Rectal smooth muscle tissue (tissue), 1 donor: ENCODE measurements around the gene SYTL2.
"Not testable (repeated sequence)": the region's sequence is repeated elsewhere in the genome, so short reads cannot be mapped to it uniquely, and the experiment has no call there.

Source experiments
- H3K27ac ChIP-seq: one replicate; pipeline ENCODE4 v1.7.0; 2013; ENCODE audit warnings: low read depth, low read length, inconsistent platforms
- H3K27me3 ChIP-seq: one replicate; pipeline ENCODE4 v1.7.0; 2013; ENCODE audit warnings: low read length; ENCODE audit not compliant: control insufficient read depth, insufficient read depth
- H3K36me3 ChIP-seq: one replicate; pipeline ENCODE4 v1.7.0; 2013; ENCODE audit warnings: low read length; ENCODE audit not compliant: control insufficient read depth, insufficient read depth
- H3K4me1 ChIP-seq: one replicate; pipeline ENCODE4 v1.7.0; 2013; ENCODE audit warnings: low read length; ENCODE audit not compliant: control insufficient read depth, insufficient read depth
- H3K4me3 ChIP-seq: one replicate; pipeline ENCODE4 v1.7.0; 2013; ENCODE audit warnings: low read length
- H3K9ac ChIP-seq: one replicate; pipeline ENCODE4 v1.7.0; 2013; ENCODE audit warnings: low read length

SYTL2 gene

GRCh38 chr11:85844439-85845123 is 33.6 kb upstream of the SYTL2 start:
- H3K9ac ChIP-seq: no peak overlapping the region

GRCh38 chr11:85843929-85844328 is 33.0 kb upstream of the SYTL2 start:
- H3K4me1 ChIP-seq: no peaks in the 10 kb centered on the region
- no peak overlapping the region for H3K9ac ChIP-seq
- no peak overlapping the region for H3K4me3 ChIP-seq
- H3K36me3 ChIP-seq: no peaks in the 10 kb centered on the region
- no peaks in the 10 kb centered on the region for H3K27me3 ChIP-seq
- no peak overlapping the region for H3K27ac ChIP-seq

More at GRCh38 chr11:85844439-85845123, 33.6 kb upstream of the SYTL2 start:
- H3K27ac ChIP-seq: no peak overlapping the region
- no peaks in the 10 kb centered on the region for H3K4me1 ChIP-seq
- no peak overlapping the region for H3K4me3 ChIP-seq
- no peaks in the 10 kb centered on the region for H3K27me3 ChIP-seq
- no peaks in the 10 kb centered on the region for H3K36me3 ChIP-seq

- H3K9ac ChIP-seq, H3K27me3 ChIP-seq, H3K4me3 ChIP-seq, H3K4me1 ChIP-seq, H3K27ac ChIP-seq, H3K36me3 ChIP-seq: not testable (repeated sequence)
Observed at GRCh38 chr11:85840932-85841331, 30.0 kb upstream of the SYTL2 start.

- Histone ChIP-seq H3K9ac (no peak overlapping the region), H3K36me3 (no peaks in the 10 kb centered on the region), H3K4me3 (no peak overlapping the region), H3K27me3 (no peaks in the 10 kb centered on the region), H3K27ac (no peak overlapping the region), H3K4me1 (no peaks in the 10 kb centered on the region)
Observed at GRCh38 chr11:85835729-85836128, 24.8 kb upstream of the SYTL2 start.

DNA sequence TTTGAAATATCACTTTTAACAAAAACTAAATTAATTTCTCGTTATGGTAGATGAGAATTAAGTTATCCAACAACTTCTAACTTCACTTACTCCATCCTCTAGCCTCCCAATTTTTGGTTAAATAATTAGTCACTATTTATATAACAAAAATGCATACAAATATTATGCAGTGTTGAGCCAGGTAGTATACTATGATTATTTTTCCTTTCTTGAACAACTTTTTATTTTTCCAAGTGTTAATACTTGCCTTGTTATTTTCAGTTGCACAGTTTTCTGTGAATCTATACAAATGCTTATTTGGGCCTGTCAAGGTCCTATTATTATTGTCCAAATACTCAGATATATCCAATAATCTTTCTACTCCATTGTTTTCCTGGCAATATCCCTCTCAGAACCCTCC is 24.3 kb upstream of the SYTL2 start:
- H3K9ac ChIP-seq: no peak overlapping the region
- H3K27ac ChIP-seq: no peak overlapping the region
- no peaks in the 10 kb centered on the region for H3K4me1 ChIP-seq
- H3K4me3 ChIP-seq: no peak overlapping the region
- H3K27me3 ChIP-seq: no peaks in the 10 kb centered on the region
- no peaks in the 10 kb centered on the region for H3K36me3 ChIP-seq

DNA sequence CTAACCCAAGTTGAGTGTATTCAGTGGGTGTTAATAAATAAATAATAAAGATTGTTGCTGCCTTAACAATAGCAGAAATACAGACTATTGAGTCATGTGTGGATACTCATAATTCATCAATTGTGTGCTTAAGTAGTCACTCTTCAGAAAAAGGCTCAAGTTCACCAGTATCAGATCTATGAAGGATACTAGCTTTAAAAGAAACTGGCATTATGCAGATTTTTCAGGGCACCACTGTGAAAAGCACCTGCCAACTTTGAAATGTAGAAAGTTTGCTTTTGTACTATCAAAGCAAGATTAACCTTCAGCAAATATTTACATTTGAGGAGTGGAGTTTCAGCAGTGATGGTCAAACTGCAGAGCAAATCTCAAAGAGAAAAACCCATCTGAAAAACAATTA is 20.1 kb upstream of the SYTL2 start:
- no peak overlapping the region for H3K4me3 ChIP-seq
- no peaks in the 10 kb centered on the region for H3K36me3 ChIP-seq
- H3K4me1 ChIP-seq: peaks cover 15% of the 10 kb centered on the region
- no peak overlapping the region for H3K27ac ChIP-seq
- no peaks in the 10 kb centered on the region for H3K27me3 ChIP-seq
- no peak overlapping the region for H3K9ac ChIP-seq

DNA sequence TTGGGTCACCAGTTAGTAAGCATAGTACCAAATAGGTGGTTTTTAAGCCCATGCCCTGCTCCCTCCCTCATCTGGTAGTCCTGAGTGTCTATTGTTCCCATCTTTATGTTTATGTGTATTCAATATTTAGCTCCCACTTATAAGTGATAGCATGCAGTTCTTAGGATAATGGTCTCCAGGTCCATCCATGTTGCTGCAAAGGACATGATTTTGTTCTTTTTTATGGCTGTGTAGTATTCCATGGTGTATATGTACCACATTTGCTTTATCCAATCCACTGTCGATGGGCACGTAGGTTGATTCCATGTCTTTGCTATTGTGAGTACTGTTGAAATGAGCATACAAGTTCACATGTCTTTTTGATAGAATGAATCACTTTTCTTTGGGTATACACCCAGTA is 18.2 kb upstream of the SYTL2 start:
- H3K4me1 ChIP-seq: peaks cover 15% of the 10 kb centered on the region
- no peak overlapping the region for H3K27ac ChIP-seq
- no peak overlapping the region for H3K4me3 ChIP-seq
- H3K9ac ChIP-seq: no peak overlapping the region
- no peaks in the 10 kb centered on the region for H3K27me3 ChIP-seq
- H3K36me3 ChIP-seq: no peaks in the 10 kb centered on the region

DNA sequence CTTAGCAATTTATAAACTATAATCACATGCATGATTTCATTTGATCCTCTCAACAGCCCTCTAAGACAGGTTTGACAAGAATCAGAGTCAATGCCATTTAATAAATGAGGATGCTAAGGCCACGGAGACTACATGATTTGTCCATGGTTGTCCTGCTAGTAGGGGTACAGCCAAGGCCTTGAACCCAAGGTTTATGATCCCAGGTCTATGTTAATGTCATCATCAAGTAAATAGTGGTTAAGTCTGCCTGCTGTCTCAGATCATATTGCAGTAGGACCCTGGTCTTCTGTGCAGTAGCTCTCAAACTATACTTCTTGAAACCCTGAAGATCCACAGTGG is 17.7 kb upstream of the SYTL2 start:
- H3K36me3 ChIP-seq: no peaks in the 10 kb centered on the region
- no peak overlapping the region for H3K9ac ChIP-seq
- no peak overlapping the region for H3K27ac ChIP-seq
- no peak overlapping the region for H3K4me3 ChIP-seq
- H3K4me1 ChIP-seq: peaks cover 15% of the 10 kb centered on the region
- H3K27me3 ChIP-seq: no peaks in the 10 kb centered on the region

GRCh38 chr11:85827748-85828639 is 17.1 kb upstream of the SYTL2 start:
- no peak overlapping the region for H3K4me3 ChIP-seq
- no peaks in the 10 kb centered on the region for H3K27me3 ChIP-seq
- H3K27ac ChIP-seq: peak overlapping the region; percentile 46
- H3K4me1 ChIP-seq: peaks cover 15% of the 10 kb centered on the region
- H3K36me3 ChIP-seq: no peaks in the 10 kb centered on the region
- no peak overlapping the region for H3K9ac ChIP-seq

- Histone ChIP-seq H3K4me3 (no peak overlapping the region), H3K27me3 (no peaks in the 10 kb centered on the region), H3K36me3 (no peaks in the 10 kb centered on the region), H3K4me1 (peaks cover 15% of the 10 kb centered on the region), H3K27ac (no peak overlapping the region), H3K9ac (no peak overlapping the region)
Observed at GRCh38 chr11:85826116-85826855, 15.3 kb upstream of the SYTL2 start.

GRCh38 chr11:85825616-85826015 is 14.7 kb upstream of the SYTL2 start:
- Histone ChIP-seq H3K36me3 (no peaks in the 10 kb centered on the region), H3K9ac (no peak overlapping the region), H3K4me1 (peaks cover 15% of the 10 kb centered on the region), H3K27me3 (no peaks in the 10 kb centered on the region), H3K4me3 (no peak overlapping the region), H3K27ac (no peak overlapping the region)

- H3K27ac ChIP-seq: no peak overlapping the region
Observed at GRCh38 chr11:85823816-85824215, 12.9 kb upstream of the SYTL2 start.

More at GRCh38 chr11:85823816-85824215, 12.9 kb upstream of the SYTL2 start:
- no peaks in the 10 kb centered on the region for H3K36me3 ChIP-seq
- H3K4me1 ChIP-seq: peaks cover 15% of the 10 kb centered on the region
- no peak overlapping the region for H3K4me3 ChIP-seq
- H3K27me3 ChIP-seq: no peaks in the 10 kb centered on the region
- no peak overlapping the region for H3K9ac ChIP-seq
